Epithelial cell of proximal tubule (primary cell): ENCODE measurements around the gene SPRR3. TPM values are rescaled to one million over a fixed set of nuclear protein-coding genes. Genes with fewer than 3 reads are reported as not detected.

Source experiments
- DNase-seq: peaks from one replicate; pipeline ENCODE4 v3.0.0-alpha.2; 2011; ENCODE audit warnings: low read depth
- H3K4me3 ChIP-seq: 2 replicates; pipeline ENCODE4 v1.5.1; 2011; ENCODE audit warnings: low read depth, mild to moderate bottlenecking, low read length
- CTCF ChIP-seq: conservative IDR thresholded peaks from 2 replicates; pipeline ENCODE4 v1.5.1; 2012; ENCODE audit warnings: low read depth, mild to moderate bottlenecking, low read length
- total RNA-seq: library from RNA; depleted of rRNA; stranded (reverse); fragments of >200 nt; gene quantifications from 2 replicates; pipeline ENCODE4 v1.2.3, GENCODE V29; 2015

The SPRR3 gene
- total RNA-seq, 1 donor from 2014 or later = not detected

GRCh38 chr1:152968248-152968647 is 33.3 kb upstream of the SPRR3 start:
- no peak overlapping the region for H3K4me3 ChIP-seq
- no peak for TF ChIP-seq CTCF
- DNase-seq = no peak

GRCh38 chr1:152969036-152969435 is 32.5 kb upstream of the SPRR3 start:
- no peak for DNase-seq
- H3K4me3 ChIP-seq = no peak overlapping the region
- TF ChIP-seq CTCF = no peak

GRCh38 chr1:152970495-152970894 is 31.1 kb upstream of the SPRR3 start, which contains the start of gene SPRR4:
SPRR4 (plus strand) TSS chr1:152970648; CDS start chr1:152971891, 1,243 bp downstream.
- TF ChIP-seq CTCF = no peak
- no peak for DNase-seq
- no peak within 1 kb of the TSS for H3K4me3 ChIP-seq

DNA sequence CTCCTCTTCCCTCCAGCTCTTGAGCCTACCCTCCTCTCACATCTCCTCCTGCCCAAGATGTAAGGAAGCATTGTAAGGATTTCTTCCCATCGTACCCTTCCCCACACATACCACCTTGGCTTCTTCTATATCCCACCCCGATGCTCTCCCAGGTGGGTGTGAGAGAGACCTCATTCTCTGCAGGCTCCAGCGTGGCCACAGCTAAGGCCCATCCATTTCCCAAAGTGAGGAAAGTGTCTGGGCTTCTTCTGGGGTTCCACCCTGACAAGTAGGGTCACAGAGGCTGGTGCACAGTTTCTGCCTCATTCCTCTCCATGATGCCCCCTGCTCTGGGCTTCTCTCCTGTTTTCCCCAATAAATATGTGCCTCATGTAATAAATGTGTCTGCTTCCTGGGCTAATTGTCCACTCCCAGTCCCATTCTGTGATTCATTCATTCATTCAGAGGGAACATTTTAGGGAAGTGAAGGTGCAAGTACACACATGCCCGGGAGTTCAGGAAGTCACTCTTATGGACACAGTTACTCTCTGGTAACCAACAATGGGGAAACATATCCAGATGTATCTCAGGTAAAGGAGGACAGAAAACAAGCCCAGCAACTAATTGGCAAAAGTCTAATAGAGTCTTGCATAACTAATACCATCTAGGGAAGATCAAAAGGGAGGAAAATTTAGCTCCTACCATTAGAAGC is 29.2 kb upstream of the SPRR3 start:
- no peak for DNase-seq
- no peak overlapping the region for H3K4me3 ChIP-seq
- no peak for TF ChIP-seq CTCF

DNA sequence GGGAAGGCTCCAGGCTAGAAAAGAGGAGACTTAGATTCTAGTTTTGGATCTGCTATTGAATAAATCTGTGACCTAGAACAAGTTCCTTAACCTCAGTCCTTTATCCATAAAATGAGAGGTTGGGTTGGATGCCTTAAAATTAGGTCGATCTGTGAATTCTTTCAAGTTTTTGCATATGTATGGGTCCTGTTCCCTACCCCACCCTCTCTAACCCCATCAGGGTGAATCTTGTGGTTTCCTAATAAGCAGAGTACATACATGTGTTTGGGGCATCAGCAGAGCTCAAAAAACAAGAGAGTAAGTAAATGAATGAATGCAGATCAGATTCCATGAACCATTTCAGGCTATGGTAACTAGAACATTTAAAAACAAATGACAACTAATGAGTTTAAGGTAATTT is 24.9 kb upstream of the SPRR3 start:
- no peak for DNase-seq
- TF ChIP-seq CTCF = no peak
- H3K4me3 ChIP-seq = no peak overlapping the region

- no peak for DNase-seq
- H3K4me3 ChIP-seq = no peak overlapping the region
- no peak for TF ChIP-seq CTCF
These were observed 23.9 kb upstream of the SPRR3 start for GRCh38 chr1:152977614-152978013.

GRCh38 chr1:152980676-152981075 is 20.9 kb upstream of the SPRR3 start:
- DNase-seq = no peak
- no peak overlapping the region for H3K4me3 ChIP-seq
- no peak for TF ChIP-seq CTCF
